ENCODE results near the gene ATOH7.

The ATOH7 gene

DNA sequence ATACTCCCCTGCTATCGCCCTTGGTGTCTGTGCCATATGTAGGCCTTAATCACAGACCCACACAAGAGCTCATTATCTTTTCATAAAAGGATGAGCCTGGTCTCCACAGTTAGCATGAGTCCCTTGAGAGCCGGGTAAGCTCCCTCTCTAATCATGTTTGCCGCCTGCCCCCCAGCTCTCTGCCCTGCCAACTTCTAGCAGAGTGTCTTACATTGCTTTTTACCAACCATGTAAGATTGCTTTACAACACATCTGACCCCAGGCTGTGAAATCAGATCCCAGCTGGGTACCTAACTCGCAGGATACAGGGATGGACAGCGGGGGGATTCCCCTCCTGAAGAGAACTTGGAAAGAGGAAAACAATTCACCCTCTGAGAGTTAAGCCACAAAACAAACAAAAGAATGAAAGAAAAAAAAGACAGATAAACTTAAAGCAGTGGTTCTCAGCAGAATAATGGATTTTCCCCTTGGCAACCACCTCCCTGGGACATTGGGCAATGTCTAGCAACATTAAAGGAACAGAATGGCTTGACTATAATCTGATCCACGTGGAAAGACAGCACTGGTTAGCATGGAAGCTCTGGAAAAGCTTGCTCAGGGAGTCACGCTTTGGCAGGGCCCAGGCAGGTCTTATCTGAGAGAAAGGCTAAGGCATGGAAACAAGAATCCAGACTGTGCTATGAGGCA, 39.4 kb upstream of the ATOH7 start:
- no peak overlapping the region for H3K4me3 ChIP-seq (replicated peaks; ENCODE audit: low read depth, low read length)
- DNase-seq (ENCODE audit: low read depth): peak; percentile 82
- no peak for TF ChIP-seq CTCF (IDR thresholded peaks at IDR 0.05; ENCODE audit: low read length, missing control alignments)

- DNase-seq (ENCODE audit: low read depth): no peak
- TF ChIP-seq CTCF (IDR thresholded peaks at IDR 0.05; ENCODE audit: low read length, missing control alignments): no peak
- H3K4me3 ChIP-seq (replicated peaks; ENCODE audit: low read depth, low read length): no peak overlapping the region
Observed at GRCh38 chr10:68269562-68270290, 37.8 kb upstream of the ATOH7 start.

- DNase-seq (ENCODE audit: low read depth): no peak
- H3K4me3 ChIP-seq (replicated peaks; ENCODE audit: low read depth, low read length): no peak overlapping the region
- TF ChIP-seq CTCF (IDR thresholded peaks at IDR 0.05; ENCODE audit: low read length, missing control alignments): no peak
Observed at GRCh38 chr10:68261132-68261856, 29.4 kb upstream of the ATOH7 start.

DNA sequence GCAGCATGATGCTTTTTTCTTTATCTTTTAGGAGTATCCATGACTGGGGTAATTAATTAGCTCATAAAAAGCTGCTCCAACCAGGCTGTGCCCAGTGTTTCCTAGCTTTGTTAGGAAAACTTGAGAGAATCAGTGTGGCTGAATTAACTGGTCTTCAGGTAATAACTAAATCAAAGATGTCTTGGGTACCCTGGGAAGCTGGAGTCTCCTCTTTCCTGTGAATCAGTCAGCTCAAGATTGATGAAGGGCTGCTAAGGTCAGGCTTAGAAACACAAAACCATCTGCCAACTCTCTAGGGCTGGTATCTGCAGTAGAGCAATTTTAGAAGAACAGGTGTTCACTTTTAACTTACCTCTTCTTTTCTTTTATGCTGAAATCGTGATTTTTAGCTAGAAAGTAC, 21.4 kb upstream of the ATOH7 start:
- no peak for TF ChIP-seq CTCF (IDR thresholded peaks at IDR 0.05; ENCODE audit: low read length, missing control alignments)
- H3K4me3 ChIP-seq (replicated peaks; ENCODE audit: low read depth, low read length): no peak overlapping the region
- DNase-seq (ENCODE audit: low read depth): no peak

- DNase-seq (ENCODE audit: low read depth): no peak
- no peak for TF ChIP-seq CTCF (IDR thresholded peaks at IDR 0.05; ENCODE audit: low read length, missing control alignments)
- H3K4me3 ChIP-seq (replicated peaks; ENCODE audit: low read depth, low read length): no peak overlapping the region
Observed at GRCh38 chr10:68251625-68252495, 19.9 kb upstream of the ATOH7 start.

DNA sequence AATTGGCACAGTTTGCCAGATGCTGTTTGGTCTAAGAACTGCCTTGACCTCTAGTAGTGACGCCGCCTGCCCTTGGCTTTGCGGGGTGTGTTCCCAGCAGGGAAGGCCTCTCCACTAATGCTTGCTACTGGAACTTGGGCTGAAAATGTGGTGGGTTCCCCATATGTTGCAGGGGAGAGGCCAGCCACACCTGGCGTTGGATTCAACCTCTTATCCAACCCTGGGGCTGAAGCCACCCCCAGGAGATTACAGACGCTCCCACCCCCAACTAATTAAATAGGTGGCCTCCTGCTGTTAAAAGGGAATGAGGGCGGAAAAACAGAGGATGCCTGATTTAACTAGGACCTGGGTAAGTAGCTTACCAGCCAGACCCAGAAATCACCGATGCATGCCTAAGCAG, 19.2 kb upstream of the ATOH7 start:
- TF ChIP-seq CTCF (IDR thresholded peaks at IDR 0.05; ENCODE audit: low read length, missing control alignments): no peak

More for the DNA sequence above, 19.2 kb upstream of the ATOH7 start:
- no peak overlapping the region for H3K4me3 ChIP-seq (replicated peaks; ENCODE audit: low read depth, low read length)
- DNase-seq (ENCODE audit: low read depth): no peak
